GM19238 (cell line): Measurements from ENCODE around the gene ESPL1.

Experiments used
- DNase-seq: peaks from one replicate; pipeline ENCODE4 v3.0.0; 2011; ENCODE audit warnings: low spot score; ENCODE audit not compliant: insufficient read length

The ESPL1 gene

GRCh38 chr12:53336181-53336681 is 68.1 kb downstream of the ESPL1 start, which contains the start of gene SP7:
Gene SP7 (minus strand): TSS chr12:53336354. CDS start chr12:53335646, 708 bp downstream.
- no peak for DNase-seq

- DNase-seq, result no peak
These were observed 69.9 kb downstream of the ESPL1 start for GRCh38 chr12:53338017-53338416.

- DNase-seq, result no peak
These were observed 70.8 kb downstream of the ESPL1 start for GRCh38 chr12:53338916-53339315.

GRCh38 chr12:53340398-53340797 is 72.3 kb downstream of the ESPL1 start:
- DNase-seq, result no peak
